SKM-1 treated with dmso at 0.1 percent for 144 hours (cell line): Measurements from ENCODE around the gene NAALADL2.
"Not testable (repeated sequence)": the region's sequence is repeated elsewhere in the genome, so short reads cannot be mapped to it uniquely, and the experiment has no call there.

Experiments
- DNase-seq: peaks from one replicate; lab custom pipeline; 2025; ENCODE audit not compliant: unreplicated experiment; lab: John Stamatoyannopoulos, UW

NAALADL2 gene

DNA sequence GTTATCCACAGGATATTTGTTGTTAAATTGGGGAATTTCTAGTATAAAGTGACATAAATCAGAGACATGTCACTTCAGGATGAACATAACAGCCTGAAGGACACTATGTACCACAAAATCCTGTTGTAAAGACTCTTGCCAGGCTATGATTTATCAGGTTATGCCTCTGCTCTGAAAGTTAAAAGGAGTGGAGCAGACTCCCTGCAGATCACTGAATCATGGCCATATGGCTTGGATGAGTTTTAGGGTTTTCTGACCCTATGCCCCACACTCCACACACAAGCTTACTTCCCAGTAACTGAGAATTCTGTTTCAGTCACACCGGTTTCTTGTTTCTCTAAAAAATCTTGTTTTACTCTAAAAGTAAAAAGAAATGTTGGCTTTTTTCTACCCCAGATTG is 869.4 kb downstream of the NAALADL2 start:
- no peak for DNase-seq

- no peak for DNase-seq
Observed at GRCh38 chr3:175729466-175729865, 870.3 kb downstream of the NAALADL2 start.

DNA sequence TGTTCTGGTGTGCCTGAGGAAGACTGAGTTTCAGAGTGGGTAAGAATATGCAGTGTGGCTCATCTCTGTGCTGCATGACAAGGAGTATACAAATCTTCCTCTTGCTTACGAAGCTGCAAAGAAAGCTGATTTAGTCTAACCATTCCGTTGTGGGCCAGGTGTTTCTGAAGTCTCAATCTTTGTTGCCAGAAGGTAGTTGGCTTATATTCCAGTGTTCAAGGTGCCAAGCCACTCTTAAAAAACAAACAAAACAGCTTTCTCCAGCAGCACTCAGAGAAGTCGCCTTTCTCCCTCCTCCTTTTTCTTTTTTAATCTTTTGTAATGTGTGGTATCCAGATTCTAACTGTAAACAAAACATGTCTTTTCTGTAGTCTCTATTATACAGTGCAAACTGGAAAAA is 872.4 kb downstream of the NAALADL2 start:
- DNase-seq: no peak

DNA sequence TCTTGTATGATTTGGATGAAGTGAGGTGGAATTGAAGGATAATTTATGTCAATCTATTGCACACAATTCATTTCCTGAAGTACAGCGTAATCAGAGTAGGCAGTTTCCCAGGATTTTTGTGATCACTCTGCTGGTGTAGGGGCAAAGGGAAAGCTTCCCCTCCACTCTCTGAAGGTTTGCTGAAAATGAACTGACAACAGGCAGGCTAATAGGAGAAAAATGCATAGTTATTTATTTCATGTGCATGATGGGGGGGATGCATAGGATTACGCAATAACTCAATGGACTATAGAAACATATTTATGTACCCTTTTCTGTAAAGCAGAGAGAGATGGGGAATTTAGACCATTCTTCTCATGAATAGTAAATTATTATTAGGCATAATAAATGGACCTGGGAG is 872.9 kb downstream of the NAALADL2 start:
- no peak for DNase-seq

GRCh38 chr3:175735866-175736265 is 876.7 kb downstream of the NAALADL2 start:
- DNase-seq: no peak

- DNase-seq: no peak
Observed at GRCh38 chr3:175737646-175738572, 878.8 kb downstream of the NAALADL2 start.

DNA sequence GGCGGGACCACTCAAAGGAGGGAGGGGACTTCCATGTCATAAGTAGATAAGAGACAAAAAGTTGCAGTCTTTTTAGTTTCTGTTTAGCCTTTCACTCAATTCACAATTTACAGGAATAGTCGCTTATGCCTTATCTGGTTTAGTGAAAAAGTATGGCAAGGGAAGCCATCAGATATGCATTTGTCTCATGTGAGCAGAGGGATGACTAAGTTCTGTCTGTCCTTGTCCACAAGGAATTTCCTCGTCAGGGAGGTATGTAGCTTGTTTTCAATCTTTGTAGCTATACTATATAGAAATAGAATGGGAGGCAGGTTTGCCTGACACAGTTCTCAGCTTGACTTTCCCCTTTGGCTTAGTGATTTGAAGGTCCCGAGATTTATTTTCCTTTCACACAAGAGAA is 882.8 kb downstream of the NAALADL2 start:
- DNase-seq: no peak

- no peak for DNase-seq
Observed at GRCh38 chr3:175743733-175744400, 884.7 kb downstream of the NAALADL2 start.

DNA sequence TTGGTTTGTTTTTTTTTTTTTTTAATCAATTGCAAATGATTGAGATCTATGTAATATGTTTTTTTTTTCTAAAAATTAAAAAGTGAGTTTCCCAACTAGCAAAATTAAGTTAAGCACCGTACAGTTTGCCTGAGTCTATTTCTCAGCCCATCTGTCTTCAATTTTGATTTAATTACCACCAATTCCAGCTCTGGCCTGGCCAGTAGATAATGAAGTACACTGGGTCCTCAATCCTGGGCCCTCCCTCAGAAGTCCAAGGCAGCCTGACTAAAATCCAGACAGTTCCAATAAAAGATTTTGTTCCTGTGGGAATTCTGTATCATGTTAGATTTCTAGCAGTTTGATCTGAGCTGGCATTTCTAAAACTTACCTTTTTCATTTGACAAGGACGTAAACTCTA is 887.2 kb downstream of the NAALADL2 start:
- DNase-seq: no peak

GRCh38 chr3:175748087-175748730 is 889.1 kb downstream of the NAALADL2 start:
- no peak for DNase-seq

DNA sequence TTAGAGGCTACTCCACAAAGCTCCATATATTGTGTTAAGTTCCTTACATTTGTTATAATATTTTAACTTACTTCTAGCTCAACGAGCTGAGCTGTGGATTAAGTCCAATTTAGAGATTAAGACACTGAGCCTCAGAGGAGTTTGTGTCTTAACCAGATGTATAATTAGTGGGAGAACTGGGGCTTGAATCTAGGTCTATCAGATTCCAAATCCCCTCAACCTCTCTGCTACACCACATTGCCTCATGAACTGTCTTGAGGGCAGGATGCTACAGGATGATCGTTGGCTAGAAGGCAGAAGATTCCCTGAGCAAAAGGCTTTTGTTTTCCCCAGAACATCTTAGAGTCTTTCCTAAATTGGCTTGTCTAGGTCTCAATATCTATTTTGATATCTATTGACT is 890.8 kb downstream of the NAALADL2 start:
- DNase-seq: no peak

- no peak for DNase-seq
Observed at GRCh38 chr3:175751089-175751488, 892.0 kb downstream of the NAALADL2 start.

GRCh38 chr3:175763948-175764347 is 904.8 kb downstream of the NAALADL2 start:
- no peak for DNase-seq

DNA sequence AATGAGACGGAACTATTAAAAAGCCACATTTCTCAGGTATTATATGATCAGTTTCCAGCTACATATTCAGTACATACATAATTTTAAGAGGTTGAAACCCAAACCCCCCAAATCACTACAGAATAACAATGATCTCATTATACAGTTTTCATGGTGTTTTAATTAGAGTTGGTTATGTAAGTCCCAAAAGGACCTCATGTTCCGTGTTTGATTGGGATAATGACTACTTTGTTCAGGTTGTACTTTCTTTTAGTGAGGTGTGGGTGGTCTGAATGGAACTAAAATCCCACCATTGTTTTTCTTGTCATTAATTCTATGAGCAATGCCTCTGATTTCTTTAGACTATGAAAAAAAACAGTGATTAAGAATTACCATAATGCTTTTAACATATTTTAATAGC is 905.6 kb downstream of the NAALADL2 start:
- DNase-seq: no peak

DNA sequence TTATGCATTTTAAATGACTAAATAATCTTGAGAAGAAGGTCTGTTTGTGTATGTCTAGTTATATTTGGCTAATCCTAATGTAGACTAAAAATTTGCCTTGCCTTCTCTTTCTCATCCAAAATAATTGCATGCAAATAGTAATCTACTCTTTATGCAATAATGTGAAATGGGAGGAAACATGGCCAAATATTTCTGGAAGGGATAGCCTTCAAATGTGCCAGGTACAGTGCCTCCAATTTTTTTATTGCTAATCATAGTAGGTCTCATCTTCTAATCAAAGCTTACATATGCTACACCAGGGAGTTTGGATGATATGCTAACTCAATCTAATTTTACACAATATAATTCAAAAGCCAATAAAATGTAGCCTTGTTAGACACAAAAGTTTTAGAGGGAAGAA is 911.3 kb downstream of the NAALADL2 start:
- no peak for DNase-seq

DNA sequence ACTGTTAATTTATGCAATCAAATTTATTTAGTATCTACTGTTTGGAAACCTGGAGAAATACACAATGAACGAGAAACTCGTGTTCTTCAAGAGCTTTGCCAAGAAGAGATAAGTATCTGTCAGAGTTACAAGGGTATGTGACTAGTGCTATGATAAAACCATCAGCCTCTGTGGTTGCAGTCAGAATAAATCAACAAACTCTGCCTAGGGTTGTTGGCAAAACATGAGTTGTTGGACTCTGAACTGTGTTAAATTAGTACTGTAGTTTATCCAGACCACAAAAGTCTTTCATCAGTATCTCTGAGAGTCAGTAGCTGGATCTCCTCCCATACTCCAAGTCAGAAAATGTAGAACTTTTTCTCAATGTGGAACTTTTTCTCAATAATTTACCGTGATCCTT is 918.4 kb downstream of the NAALADL2 start:
- no peak for DNase-seq

DNA sequence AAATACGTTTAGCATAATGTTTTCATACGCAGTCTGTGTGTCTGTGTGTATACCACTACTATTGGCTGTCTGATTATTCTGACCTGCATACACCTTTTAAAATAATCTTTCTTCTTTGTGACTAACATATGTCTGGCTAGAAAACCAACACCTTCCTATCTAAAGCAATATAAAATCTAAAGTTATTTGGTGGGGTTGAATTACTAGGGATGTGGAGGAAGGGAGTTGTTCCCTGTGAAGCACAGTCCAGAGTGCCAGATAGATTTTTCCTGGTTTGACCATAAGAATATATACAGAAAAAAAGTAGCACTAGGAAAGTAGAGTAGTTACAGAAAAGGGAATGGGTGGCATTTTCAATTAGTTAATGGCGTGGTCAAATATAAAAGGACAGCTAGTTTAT is 918.8 kb downstream of the NAALADL2 start:
- no peak for DNase-seq

DNA sequence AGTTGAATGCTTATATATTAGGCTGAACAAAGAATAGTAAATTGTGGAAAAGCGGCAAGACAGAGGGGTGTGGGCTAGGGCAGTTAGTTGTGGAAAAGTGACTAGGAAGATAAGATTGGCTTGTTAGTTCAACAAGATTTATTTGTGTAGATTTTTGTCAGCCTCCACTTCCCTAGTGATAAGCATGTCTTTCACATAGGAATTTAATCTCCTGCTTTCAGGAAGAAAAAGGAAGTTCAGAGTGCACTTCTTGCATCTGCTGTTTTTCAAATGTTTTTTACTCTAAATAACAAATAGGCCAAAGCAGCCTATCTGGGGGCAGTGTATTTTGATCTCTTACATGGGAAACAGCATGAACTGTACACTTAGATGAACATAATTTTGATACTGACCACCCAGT is 919.9 kb downstream of the NAALADL2 start:
- no peak for DNase-seq

DNA sequence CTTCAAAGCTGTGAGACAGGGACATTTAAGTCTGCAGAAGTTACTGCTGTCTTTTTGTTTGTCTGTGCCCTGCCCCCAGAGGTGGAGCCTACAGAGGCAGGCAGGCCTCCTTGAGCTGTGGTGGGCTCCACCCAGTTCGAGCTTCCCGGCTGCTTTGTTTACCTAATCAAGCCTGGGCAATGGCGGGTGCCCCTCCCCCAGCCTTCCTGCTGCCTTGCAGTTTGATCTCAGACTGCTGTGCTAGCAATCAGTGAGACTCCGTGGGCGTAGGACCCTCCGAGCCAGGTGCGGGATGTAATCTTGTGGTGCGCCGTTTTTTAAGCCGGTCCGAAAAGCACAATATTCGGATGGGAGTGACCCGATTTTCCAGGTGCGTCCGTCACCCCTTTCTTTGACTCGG is 928.0 kb downstream of the NAALADL2 start:
- DNase-seq: not testable (repeated sequence)

DNA sequence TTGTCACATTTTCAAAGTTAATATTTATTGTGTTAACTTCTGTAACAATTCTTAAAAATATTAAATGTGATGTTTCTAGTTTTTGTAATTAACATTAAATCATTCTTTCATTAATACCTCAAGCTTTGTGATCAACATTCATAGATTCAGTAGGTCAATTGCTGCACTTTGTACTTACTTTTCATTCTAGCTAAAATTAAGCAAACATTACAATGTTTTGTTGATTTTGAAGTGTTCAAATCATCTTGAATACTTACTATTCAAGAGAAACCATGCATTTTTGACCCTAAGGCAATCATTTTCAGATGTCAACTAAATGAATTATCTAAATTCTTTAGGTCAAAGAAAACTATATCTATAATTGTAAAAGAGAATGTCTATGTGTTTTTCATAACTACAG is 933.1 kb downstream of the NAALADL2 start:
- DNase-seq: no peak

DNA sequence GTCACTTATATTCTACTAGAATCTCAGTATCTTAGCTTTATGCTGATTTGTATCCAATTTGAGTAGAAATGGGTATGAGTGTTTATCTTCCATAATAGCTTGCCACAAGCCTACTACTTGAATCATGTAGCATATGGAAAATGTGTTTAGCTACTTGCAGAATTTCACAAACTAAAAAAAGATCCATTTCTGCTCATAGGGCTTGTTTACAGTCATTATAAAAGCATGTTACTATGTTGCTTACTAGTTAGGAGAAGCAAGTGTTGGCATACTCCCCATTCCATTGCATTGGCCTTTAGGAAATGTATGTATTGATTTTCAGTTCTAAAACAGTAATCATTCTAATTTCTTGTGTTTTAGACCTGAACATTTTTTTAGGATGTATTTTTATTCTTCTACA is 939.2 kb downstream of the NAALADL2 start:
- no peak for DNase-seq

DNA sequence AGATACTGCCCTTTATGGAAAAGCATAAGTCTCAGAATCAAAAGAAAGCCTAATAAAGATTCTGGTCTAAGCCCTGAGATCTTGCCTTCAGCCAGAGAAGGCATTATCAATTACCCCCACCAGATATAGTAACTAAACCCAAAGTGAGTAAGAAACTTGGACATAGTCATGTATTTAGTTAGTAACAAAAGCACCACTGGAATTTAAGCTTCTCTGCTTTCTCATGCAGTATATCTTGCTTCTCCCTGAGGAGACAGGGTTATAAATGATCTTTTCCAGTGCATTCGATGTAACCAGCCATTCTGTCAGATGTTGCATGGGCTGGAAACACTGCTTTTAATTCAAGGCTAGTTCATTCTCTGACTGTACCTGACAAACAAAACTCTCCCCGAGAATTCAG is 946.7 kb downstream of the NAALADL2 start:
- DNase-seq: no peak
